ENCODE measurements around the gene FGF2.

- TF ChIP-seq, protein P1, sequence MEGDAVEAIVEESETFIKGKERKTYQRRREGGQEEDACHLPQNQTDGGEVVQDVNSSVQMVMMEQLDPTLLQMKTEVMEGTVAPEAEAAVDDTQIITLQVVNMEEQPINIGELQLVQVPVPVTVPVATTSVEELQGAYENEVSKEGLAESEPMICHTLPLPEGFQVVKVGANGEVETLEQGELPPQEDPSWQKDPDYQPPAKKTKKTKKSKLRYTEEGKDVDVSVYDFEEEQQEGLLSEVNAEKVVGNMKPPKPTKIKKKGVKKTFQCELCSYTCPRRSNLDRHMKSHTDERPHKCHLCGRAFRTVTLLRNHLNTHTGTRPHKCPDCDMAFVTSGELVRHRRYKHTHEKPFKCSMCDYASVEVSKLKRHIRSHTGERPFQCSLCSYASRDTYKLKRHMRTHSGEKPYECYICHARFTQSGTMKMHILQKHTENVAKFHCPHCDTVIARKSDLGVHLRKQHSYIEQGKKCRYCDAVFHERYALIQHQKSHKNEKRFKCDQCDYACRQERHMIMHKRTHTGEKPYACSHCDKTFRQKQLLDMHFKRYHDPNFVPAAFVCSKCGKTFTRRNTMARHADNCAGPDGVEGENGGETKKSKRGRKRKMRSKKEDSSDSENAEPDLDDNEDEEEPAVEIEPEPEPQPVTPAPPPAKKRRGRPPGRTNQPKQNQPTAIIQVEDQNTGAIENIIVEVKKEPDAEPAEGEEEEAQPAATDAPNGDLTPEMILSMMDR (IDR thresholded peaks at IDR 0.05) = no peak
- no peak for TF ChIP-seq POLR2A (IDR thresholded peaks at IDR 0.05)
Observed at GRCh38 chr4:122777846-122778673, 48.6 kb upstream of the FGF2 start.

All from esophagus squamous epithelium (tissue), 4 donors.